Measurements from ENCODE around the gene L1TD1.
"Not testable (repeated sequence)": the region's sequence is repeated elsewhere in the genome, so short reads cannot be mapped to it uniquely, and the experiment has no call there.

L1TD1 gene

GRCh38 chr1:62194651-62195544, at the start of gene L1TD1:
TSS of gene L1TD1 (plus strand) at chr1:62194849. CDS start at chr1:62206629, 11,780 bp downstream.
- no peak within 1 kb of the TSS for H3K9ac ChIP-seq (ENCODE audit: low read length)
- no peak for TF ChIP-seq EZH2 (IDR thresholded peaks at IDR 0.05; ENCODE audit: borderline replicate concordance, low read length)
- no peak for TF ChIP-seq CTCF (IDR thresholded peaks at IDR 0.05; ENCODE audit: low read length)

GRCh38 chr1:62159940-62160348, 34.7 kb upstream of the L1TD1 start:
- Histone ChIP-seq H3K4me2 (ENCODE audit: low read length) (no peak overlapping the region), H3K4me1 (ENCODE audit: insufficient read depth, low read length, severe bottlenecking) (peaks cover 8% of the 10 kb centered on the region), H4K20me1 (ENCODE audit: insufficient read depth, low read length) (no peaks in the 10 kb centered on the region), H2AFZ (ENCODE audit: low read length) (no peak overlapping the region), H3K36me3 (ENCODE audit: insufficient read depth, low read length) (no peaks in the 10 kb centered on the region), H3K9me3 (ENCODE audit: low read length) (no peaks in the 10 kb centered on the region), H3F3A (ENCODE audit: insufficient read depth, low read length) (no peaks in the 10 kb centered on the region), H3K27me3 (ENCODE audit: insufficient read depth, low read length) (no peaks in the 10 kb centered on the region), H3K9me2 (ENCODE audit: low read depth, low read length) (no peaks in the 10 kb centered on the region), H3K9ac (ENCODE audit: low read length) (no peak overlapping the region), H3K27ac (ENCODE audit: low read depth, low read length, poor library complexity, severe bottlenecking) (no peak overlapping the region), H3K4me3 (ENCODE audit: low read depth, low read length, poor library complexity, severe bottlenecking) (no peak overlapping the region), H3K79me2 (ENCODE audit: insufficient read depth, low read length) (no peaks in the 10 kb centered on the region)
- TF ChIP-seq EZH2 (IDR thresholded peaks at IDR 0.05; ENCODE audit: borderline replicate concordance, low read length) (no peak), CTCF (IDR thresholded peaks at IDR 0.05; ENCODE audit: low read length) (no peak)

More at GRCh38 chr1:62194651-62195544, at the start of gene L1TD1:
- H3K9me3 ChIP-seq (ENCODE audit: low read length), result no peaks in the 10 kb centered on the region
- H3F3A ChIP-seq (ENCODE audit: insufficient read depth, low read length), result no peaks in the 10 kb centered on the region
- no peaks in the 10 kb centered on the region for H3K79me2 ChIP-seq (ENCODE audit: insufficient read depth, low read length)
- no peaks in the 10 kb centered on the region for H3K27me3 ChIP-seq (ENCODE audit: insufficient read depth, low read length)
- no peaks in the 10 kb centered on the region for H3K9me2 ChIP-seq (ENCODE audit: low read depth, low read length)
- no peaks in the 10 kb centered on the region for H4K20me1 ChIP-seq (ENCODE audit: insufficient read depth, low read length)
- H3K4me1 ChIP-seq (ENCODE audit: insufficient read depth, low read length, severe bottlenecking), result no peaks in the 10 kb centered on the region
- no peak within 1 kb of the TSS for H3K4me2 ChIP-seq (ENCODE audit: low read length)
- no peak within 1 kb of the TSS for H2AFZ ChIP-seq (ENCODE audit: low read length)
- no peak within 1 kb of the TSS for H3K4me3 ChIP-seq (ENCODE audit: low read depth, low read length, poor library complexity, severe bottlenecking)
- no peaks in the 10 kb centered on the region for H3K36me3 ChIP-seq (ENCODE audit: insufficient read depth, low read length)
- H3K27ac ChIP-seq (ENCODE audit: low read depth, low read length, poor library complexity, severe bottlenecking), result no peak within 1 kb of the TSS

- Histone ChIP-seq H4K20me1 (ENCODE audit: insufficient read depth, low read length) (no peaks in the 10 kb centered on the region), H3F3A (ENCODE audit: insufficient read depth, low read length) (no peaks in the 10 kb centered on the region), H3K27ac (ENCODE audit: low read depth, low read length, poor library complexity, severe bottlenecking) (no peak overlapping the region), H3K4me2 (ENCODE audit: low read length) (no peak overlapping the region), H3K79me2 (ENCODE audit: insufficient read depth, low read length) (no peaks in the 10 kb centered on the region), H2AFZ (ENCODE audit: low read length) (no peak overlapping the region), H3K4me1 (ENCODE audit: insufficient read depth, low read length, severe bottlenecking) (peaks cover 8% of the 10 kb centered on the region), H3K27me3 (ENCODE audit: insufficient read depth, low read length) (no peaks in the 10 kb centered on the region), H3K4me3 (ENCODE audit: low read depth, low read length, poor library complexity, severe bottlenecking) (no peak overlapping the region), H3K9ac (ENCODE audit: low read length) (no peak overlapping the region), H3K9me2 (ENCODE audit: low read depth, low read length) (no peaks in the 10 kb centered on the region), H3K36me3 (ENCODE audit: insufficient read depth, low read length) (no peaks in the 10 kb centered on the region), H3K9me3 (ENCODE audit: low read length) (no peaks in the 10 kb centered on the region)
- TF ChIP-seq EZH2 (IDR thresholded peaks at IDR 0.05; ENCODE audit: borderline replicate concordance, low read length) (no peak), CTCF (IDR thresholded peaks at IDR 0.05; ENCODE audit: low read length) (no peak)
These were observed 32.9 kb upstream of the L1TD1 start for GRCh38 chr1:62161711-62162110.

- H3K79me2 ChIP-seq (ENCODE audit: insufficient read depth, low read length); H3K27me3 ChIP-seq (ENCODE audit: insufficient read depth, low read length); H3F3A ChIP-seq (ENCODE audit: insufficient read depth, low read length); H3K4me2 ChIP-seq (ENCODE audit: low read length); H3K9me3 ChIP-seq (ENCODE audit: low read length); H3K27ac ChIP-seq (ENCODE audit: low read depth, low read length, poor library complexity, severe bottlenecking); H3K36me3 ChIP-seq (ENCODE audit: insufficient read depth, low read length); H3K4me3 ChIP-seq (ENCODE audit: low read depth, low read length, poor library complexity, severe bottlenecking); H3K9ac ChIP-seq (ENCODE audit: low read length); H3K9me2 ChIP-seq (ENCODE audit: low read depth, low read length); H3K4me1 ChIP-seq (ENCODE audit: insufficient read depth, low read length, severe bottlenecking); H2AFZ ChIP-seq (ENCODE audit: low read length); H4K20me1 ChIP-seq (ENCODE audit: insufficient read depth, low read length): not testable (repeated sequence)
These were observed 24.3 kb upstream of the L1TD1 start for GRCh38 chr1:62170380-62170779.

All from OCI-LY1 (cell line).